Peyer's patch (tissue), 4 donors: Measurements from ENCODE around the gene TMEM140.

Experiments
- CTCF ChIP-seq, 6 experiments: fragments of 450-650 bp in 4 of 6; fragments of 200-600 bp in 2 of 6; sonication (generic) in 1 of 6; IDR thresholded peaks; one replicate each; pipeline ENCODE4 v1.5.1; 2017 to 2019; ENCODE audit warnings: antibody characterized with exemption in 6 of 6, mild to moderate bottlenecking in 3 of 6, moderate library complexity in 1 of 6
- POLR2A ChIP-seq, 2 donors: fragments of 450-650 bp; IDR thresholded peaks; one replicate each; pipeline ENCODE4 v1.5.1; 2017; ENCODE audit warnings: antibody characterized with exemption in 2 of 2, mild to moderate bottlenecking in 2 of 2, moderate library complexity in 2 of 2

GRCh38 chr7:135102372-135102771 is 45.5 kb upstream of the TMEM140 start:
- TF ChIP-seq CTCF (IDR thresholded peaks at IDR 0.05) (no peak), POLR2A (IDR thresholded peaks at IDR 0.05) (no peak)
